Ishikawa (cell line): ENCODE measurements around the gene PHIP.

Experiments
- CEBPB ChIP-seq: IDR thresholded peaks from 2 replicates; pipeline ENCODE4 v1.6.1; 2012
- CREB1 ChIP-seq: IDR thresholded peaks from 2 replicates; pipeline ENCODE4 v1.6.1; 2012; ENCODE audit warnings: low read depth
- EGR1 ChIP-seq: IDR thresholded peaks from 2 replicates; pipeline ENCODE4 v1.6.1; 2012
- EP300 ChIP-seq: IDR thresholded peaks from 2 replicates; pipeline ENCODE4 v1.6.1; 2012; ENCODE audit warnings: borderline replicate concordance
- FOXM1 ChIP-seq: IDR thresholded peaks from 2 replicates; pipeline ENCODE4 v1.6.1; 2012; ENCODE audit warnings: low read depth, borderline replicate concordance
- NFIC ChIP-seq: IDR thresholded peaks from 2 replicates; pipeline ENCODE4 v1.6.1; 2012
- RAD21 ChIP-seq: IDR thresholded peaks from 2 replicates; pipeline ENCODE4 v1.6.1; 2012; ENCODE audit warnings: low read depth
- TAF1 ChIP-seq: IDR thresholded peaks from 2 replicates; pipeline ENCODE4 v1.6.1; 2012; ENCODE audit warnings: low read depth, mild to moderate bottlenecking
- TCF12 ChIP-seq: IDR thresholded peaks from 2 replicates; pipeline ENCODE4 v1.6.1; 2012; ENCODE audit warnings: low read depth
- TEAD4 ChIP-seq: IDR thresholded peaks from 2 replicates; pipeline ENCODE4 v1.6.1; 2012
- USF1 ChIP-seq: IDR thresholded peaks from 2 replicates; pipeline ENCODE4 v1.6.1; 2012
- YY1 ChIP-seq: IDR thresholded peaks from 2 replicates; pipeline ENCODE4 v1.6.1; 2012; ENCODE audit warnings: low read depth
- ZBTB7A ChIP-seq: IDR thresholded peaks from 2 replicates; pipeline ENCODE4 v1.6.1; 2012; ENCODE audit warnings: low read depth
- TF ChIP-seq, protein P1 (sequence below): IDR thresholded peaks from 2 replicates; pipeline ENCODE4 v1.6.1; 2012; ENCODE audit warnings: low read depth, mild to moderate bottlenecking
- TF ChIP-seq, protein P2 (sequence below): IDR thresholded peaks from 2 replicates; pipeline ENCODE4 v1.6.1; 2012

The PHIP gene

DNA sequence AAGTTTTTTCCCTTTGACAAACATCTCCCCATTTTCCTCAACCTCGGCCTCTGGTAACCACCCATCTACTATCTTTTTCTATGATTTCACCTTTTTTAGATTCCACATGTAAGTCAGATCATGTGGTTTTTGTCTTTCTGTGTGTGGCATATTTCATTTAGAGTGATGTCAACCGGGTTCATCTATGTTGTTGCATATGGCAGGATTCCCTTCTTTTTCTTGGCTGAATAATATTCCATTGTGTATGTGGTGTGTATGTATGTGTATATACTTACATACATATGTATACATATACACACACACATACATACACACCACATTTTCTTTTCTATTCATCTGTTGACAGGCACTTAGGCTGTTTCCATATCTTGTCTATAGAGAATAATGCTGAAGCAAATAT is 22.2 kb upstream of the PHIP start:
- TF ChIP-seq ZBTB7A: no peak
- no peak for TF ChIP-seq TAF1
- no peak for TF ChIP-seq TEAD4
- no peak for TF ChIP-seq TCF12
- no peak for TF ChIP-seq RAD21
- TF ChIP-seq EP300: no peak
- no peak for TF ChIP-seq CEBPB
- no peak for TF ChIP-seq FOXM1
- no peak for TF ChIP-seq YY1
- no peak for TF ChIP-seq NFIC
- TF ChIP-seq, protein P1, sequence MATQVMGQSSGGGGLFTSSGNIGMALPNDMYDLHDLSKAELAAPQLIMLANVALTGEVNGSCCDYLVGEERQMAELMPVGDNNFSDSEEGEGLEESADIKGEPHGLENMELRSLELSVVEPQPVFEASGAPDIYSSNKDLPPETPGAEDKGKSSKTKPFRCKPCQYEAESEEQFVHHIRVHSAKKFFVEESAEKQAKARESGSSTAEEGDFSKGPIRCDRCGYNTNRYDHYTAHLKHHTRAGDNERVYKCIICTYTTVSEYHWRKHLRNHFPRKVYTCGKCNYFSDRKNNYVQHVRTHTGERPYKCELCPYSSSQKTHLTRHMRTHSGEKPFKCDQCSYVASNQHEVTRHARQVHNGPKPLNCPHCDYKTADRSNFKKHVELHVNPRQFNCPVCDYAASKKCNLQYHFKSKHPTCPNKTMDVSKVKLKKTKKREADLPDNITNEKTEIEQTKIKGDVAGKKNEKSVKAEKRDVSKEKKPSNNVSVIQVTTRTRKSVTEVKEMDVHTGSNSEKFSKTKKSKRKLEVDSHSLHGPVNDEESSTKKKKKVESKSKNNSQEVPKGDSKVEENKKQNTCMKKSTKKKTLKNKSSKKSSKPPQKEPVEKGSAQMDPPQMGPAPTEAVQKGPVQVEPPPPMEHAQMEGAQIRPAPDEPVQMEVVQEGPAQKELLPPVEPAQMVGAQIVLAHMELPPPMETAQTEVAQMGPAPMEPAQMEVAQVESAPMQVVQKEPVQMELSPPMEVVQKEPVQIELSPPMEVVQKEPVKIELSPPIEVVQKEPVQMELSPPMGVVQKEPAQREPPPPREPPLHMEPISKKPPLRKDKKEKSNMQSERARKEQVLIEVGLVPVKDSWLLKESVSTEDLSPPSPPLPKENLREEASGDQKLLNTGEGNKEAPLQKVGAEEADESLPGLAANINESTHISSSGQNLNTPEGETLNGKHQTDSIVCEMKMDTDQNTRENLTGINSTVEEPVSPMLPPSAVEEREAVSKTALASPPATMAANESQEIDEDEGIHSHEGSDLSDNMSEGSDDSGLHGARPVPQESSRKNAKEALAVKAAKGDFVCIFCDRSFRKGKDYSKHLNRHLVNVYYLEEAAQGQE: no peak
- TF ChIP-seq USF1: no peak
- TF ChIP-seq, protein P2, sequence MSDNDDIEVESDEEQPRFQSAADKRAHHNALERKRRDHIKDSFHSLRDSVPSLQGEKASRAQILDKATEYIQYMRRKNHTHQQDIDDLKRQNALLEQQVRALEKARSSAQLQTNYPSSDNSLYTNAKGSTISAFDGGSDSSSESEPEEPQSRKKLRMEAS: no peak
- no peak for TF ChIP-seq CREB1
- TF ChIP-seq EGR1: no peak

DNA sequence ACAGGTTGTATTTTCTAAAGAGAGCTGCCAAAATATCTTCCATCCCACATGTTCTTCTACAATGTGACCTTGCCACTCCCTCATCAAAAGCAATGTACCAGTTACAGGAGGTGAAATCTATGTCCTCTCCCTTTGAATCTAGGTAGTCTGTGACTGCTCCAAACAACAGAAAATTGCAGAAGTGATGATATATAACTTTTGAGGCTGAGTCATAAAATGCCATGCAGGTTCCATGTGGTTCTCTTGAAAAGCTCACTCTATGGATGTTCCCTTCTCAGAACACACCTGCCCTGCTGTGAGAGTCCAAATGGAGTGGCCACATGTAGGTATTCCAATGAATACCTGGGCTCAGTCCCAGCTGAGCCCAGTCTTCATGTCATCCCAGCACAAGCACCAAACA is 16.9 kb upstream of the PHIP start:
- TF ChIP-seq CEBPB (no peak), NFIC (no peak), TCF12 (no peak), TAF1 (no peak), USF1 (no peak), FOXM1 (no peak), YY1 (no peak), EGR1 (no peak), EP300 (no peak), CREB1 (no peak), TEAD4 (no peak), ZBTB7A (no peak), RAD21 (no peak)
- TF ChIP-seq, protein P1: no peak
- TF ChIP-seq, protein P2: no peak

DNA sequence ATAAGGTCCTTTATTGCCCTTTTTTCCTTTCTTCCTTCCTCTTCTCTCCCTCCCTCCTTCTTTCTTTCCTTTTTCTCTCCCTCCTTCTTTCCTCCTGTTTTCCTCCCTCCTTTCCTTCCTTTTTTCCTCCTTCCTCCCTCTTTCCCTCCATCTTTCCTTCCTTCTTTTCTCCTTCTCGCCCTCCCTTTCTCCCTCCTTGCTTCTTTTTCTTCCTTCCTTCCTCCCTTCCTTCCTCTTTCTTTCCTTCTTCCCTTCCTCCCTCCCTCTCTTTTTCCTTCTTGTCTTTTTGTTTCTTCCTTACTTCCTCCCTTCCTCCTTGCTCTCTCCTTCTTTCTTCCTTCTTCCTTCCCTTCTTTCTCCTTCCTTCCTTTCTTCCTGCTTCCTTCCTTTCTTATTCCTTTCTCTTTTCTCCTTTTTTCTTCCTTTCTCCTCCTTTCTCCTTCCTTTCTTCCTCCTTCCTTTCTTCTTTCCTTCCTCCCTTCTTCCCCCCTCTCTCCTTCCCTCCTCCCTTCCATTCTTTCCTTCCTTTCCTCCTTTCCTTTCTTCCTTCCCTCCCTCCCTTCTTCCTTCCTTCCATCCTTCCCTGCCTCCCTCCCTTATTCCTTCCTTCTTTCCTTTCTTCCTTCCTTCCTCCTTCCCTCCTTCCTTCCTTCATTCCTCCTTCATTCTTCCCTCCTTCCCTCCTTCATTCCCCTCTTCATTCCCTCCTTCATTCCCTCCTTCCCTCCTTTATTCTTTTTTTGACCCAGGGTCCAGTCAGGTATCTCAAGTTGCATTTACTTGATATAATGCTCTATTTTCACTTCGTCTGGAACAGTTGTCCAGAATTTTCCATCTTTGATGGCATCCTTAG is 11.7 kb upstream of the PHIP start:
- TF ChIP-seq NFIC (no peak), TAF1 (no peak), EP300 (no peak), TEAD4 (no peak), TCF12 (no peak), USF1 (no peak), EGR1 (no peak), RAD21 (no peak), CREB1 (no peak), CEBPB (no peak)
- TF ChIP-seq, protein P1: no peak
- TF ChIP-seq, protein P2: no peak
